Naive thymus-derived CD8-positive, alpha-beta T cell (primary cell): ENCODE results near the gene DCBLD1. TPM values are rescaled to one million over a fixed set of nuclear protein-coding genes. Genes with fewer than 3 reads are reported as not detected.
A peak's percentile ranks its signal among the peaks of the same experiment; 100 is the strongest.

Source experiments
- ATAC-seq, 2 donors: fragments of 150-1000 bp; cut with Tn5 transposase in 1 of 2; sonication (Bioruptor Pico), chemical (Tn5 transposase) in 1 of 2; 1 replicate in 1 of 2; 2 replicates in 1 of 2; pipeline ENCODE4 v1.10.0; 2021; ENCODE audit warnings: mild to moderate bottlenecking in 2 of 2, moderate library complexity in 2 of 2
- POLR2A ChIA-PET: fragments of 350-600 bp; sonication (Branson Sonifier 250); formaldehyde crosslinking; loops from one replicate; lab custom pipeline; 2021; ENCODE audit warnings: antibody characterized with exemption; lab: Charles Lee
- DNase-seq, 10 donors: peaks; one replicate each; pipeline versions ENCODE4 v3.0.0 to v3.0.0-alpha.2; 2020 to 2022
- H3K27ac Mint-ChIP-seq, 10 donors: one replicate each; pipeline ENCODE4 v1.8.0; 2020 to 2022; ENCODE audit warnings: mild to moderate bottlenecking in 10 of 10, mixed read lengths in 10 of 10, moderate library complexity in 4 of 10, inconsistent platforms in 1 of 10
- H3K27me3 Mint-ChIP-seq, 5 donors: one replicate each; pipeline ENCODE4 v1.8.0; 2021 to 2022; ENCODE audit warnings: mixed read lengths in 5 of 5
- H3K36me3 Mint-ChIP-seq, 3 donors: one replicate each; pipeline ENCODE4 v1.8.0; 2020 to 2022; ENCODE audit warnings: mixed read lengths in 3 of 3, mild to moderate bottlenecking in 2 of 3, inconsistent platforms in 1 of 3
- H3K4me1 Mint-ChIP-seq, 4 donors: one replicate each; pipeline ENCODE4 v1.8.0; 2021 to 2022; ENCODE audit warnings: mixed read lengths in 4 of 4
- H3K4me3 Mint-ChIP-seq, 10 donors: one replicate each; pipeline ENCODE4 v1.8.0; 2020 to 2022; ENCODE audit warnings: mild to moderate bottlenecking in 10 of 10, mixed read lengths in 10 of 10, moderate library complexity in 6 of 10, inconsistent platforms in 1 of 10
- H3K9me3 Mint-ChIP-seq, 9 donors: one replicate each; pipeline ENCODE4 v1.8.0; 2020 to 2022; ENCODE audit warnings: mixed read lengths in 9 of 9, mild to moderate bottlenecking in 3 of 9, inconsistent platforms in 1 of 9, moderate library complexity in 1 of 9
- polyA plus RNA-seq, 3 donors: library from polyadenylated mRNA; unstranded; fragments of 300-500 nt; fragmentation: Illumina TruSeq; gene quantifications; one replicate each; pipeline ENCODE4 v1.2.3, GENCODE V29; 2021
- total RNA-seq, 8 experiments: library from RNA in 2 of 8; stranded (reverse) in 2 of 8; gene quantifications; one replicate each; pipeline ENCODE4 v1.2.3 and lab custom pipeline; 2021 to 2026

DCBLD1 gene
- total and polyA plus RNA-seq, 5 experiments from 2014 or later = 2.9 to 8.3 (median 3.6) TPM

GRCh38 chr6:117478853-117479231 lies 3.6 kb upstream of the DCBLD1 start:
- ATAC-seq = no peak
- Mint-ChIP-seq H3K4me3 (no peak overlapping the region), H3K27ac (no peak overlapping the region), H3K36me3 (no peaks in the 10 kb centered on the region), H3K27me3 (peaks cover 15 to 25% (median 22%) of the 10 kb centered on the region in 5 donors), H3K9me3 (no peaks in the 10 kb centered on the region), H3K4me1 (peaks cover 9 to 19% (median 16%) of the 10 kb centered on the region in 4 donors)
- DNase-seq = no peak
- POLR2A ChIA-PET = no interaction called here

DNA sequence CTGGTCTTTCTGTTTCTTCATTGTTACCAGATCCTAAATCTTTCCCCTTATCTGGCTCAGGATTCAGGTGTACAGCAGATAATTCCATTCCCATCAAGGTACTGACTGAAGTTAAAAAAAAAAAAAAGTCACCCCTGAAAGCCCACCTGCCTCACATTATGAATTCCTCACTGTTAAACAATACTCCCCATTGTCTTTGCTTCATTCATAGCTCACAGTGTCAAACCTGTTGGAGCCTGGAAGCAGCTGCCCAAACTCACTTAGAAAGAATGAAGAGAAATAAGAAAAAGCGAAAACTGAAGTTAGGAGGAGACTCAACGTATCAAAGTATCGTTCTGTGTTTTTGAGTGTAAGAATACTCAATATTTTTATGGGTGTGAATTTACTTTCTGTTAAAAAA lies 1.8 kb upstream of the DCBLD1 start:
- POLR2A ChIA-PET = interaction anchor here (1.2 to 5.7 kb wide), 2 partner anchors 13 to 69 kb away, joined by 3 to 45 read pairs; no protein-coding TSS in a partner anchor
- no peak for DNase-seq
- Mint-ChIP-seq H3K36me3 (no peaks in the 10 kb centered on the region), H3K9me3 (no peaks in the 10 kb centered on the region), H3K4me3 (peak overlapping the region in 1 of 10 donors; percentile 29), H3K27ac (no peak overlapping the region), H3K27me3 (peaks cover 12 to 27% (median 19%) of the 10 kb centered on the region in 5 donors), H3K4me1 (peaks cover 9 to 20% (median 17%) of the 10 kb centered on the region in 4 donors)
- ATAC-seq = no peak

- Mint-ChIP-seq H3K27me3 (peaks cover 14 to 27% (median 21%) of the 10 kb centered on the region in 5 donors), H3K9me3 (no peaks in the 10 kb centered on the region), H3K36me3 (peaks cover 0 to 1% (median 0%) of the 10 kb centered on the region in 3 donors), H3K4me1 (peaks cover 9 to 20% (median 17%) of the 10 kb centered on the region in 4 donors), H3K27ac (peak overlapping the region in 5 of 10 donors; percentile 1 to 67 (median 2)), H3K4me3 (peak overlapping the region; percentile 64 to 90 (median 80))
- ATAC-seq (peak; percentile 44 to 54), DNase-seq (peak in 6 of 10 donors; percentile 4 to 25 (median 15))
- POLR2A ChIA-PET = interaction anchor here (1.2 to 5.7 kb wide), 3 partner anchors 13 to 121 kb away, joined by 3 to 45 read pairs (median 5); partner anchors contain the start of gene GOPC
These were observed 1.1 kb upstream of the DCBLD1 start for GRCh38 chr6:117481278-117481925.

DNA sequence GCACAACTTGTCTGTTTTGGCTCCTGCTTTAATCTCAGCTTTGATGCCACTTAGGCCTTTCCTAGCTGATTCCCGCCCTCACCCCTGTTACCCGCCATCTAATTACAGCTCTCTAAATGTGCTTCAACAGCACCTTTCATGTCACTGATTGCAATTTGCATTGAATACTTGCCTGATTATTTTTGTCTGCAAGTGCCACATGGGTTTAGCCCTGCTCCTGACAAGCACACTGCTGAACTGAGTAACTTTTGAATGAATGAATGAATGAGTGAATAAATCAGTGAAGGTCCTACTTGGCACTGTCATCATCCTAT lies 591 bp upstream of the DCBLD1 start:
- H3K27me3 Mint-ChIP-seq = peaks cover 14 to 31% (median 24%) of the 10 kb centered on the region in 5 donors
- H3K36me3 Mint-ChIP-seq = peaks cover 0 to 3% (median 0%) of the 10 kb centered on the region in 3 donors
- POLR2A ChIA-PET = interaction anchor here (1.2 to 5.7 kb wide), 3 partner anchors 12 to 120 kb away, joined by 3 to 45 read pairs (median 5); partner anchors contain the start of gene GOPC
- no peaks in the 10 kb centered on the region for H3K9me3 Mint-ChIP-seq
- no peak for DNase-seq
- ATAC-seq = peak; percentile 2 to 26
- peak overlapping the region in 6 of 10 donors; percentile 1 to 67 (median 12) for H3K27ac Mint-ChIP-seq
- peak overlapping the region; percentile 64 to 90 (median 80) for H3K4me3 Mint-ChIP-seq
- peaks cover 9 to 20% (median 17%) of the 10 kb centered on the region in 4 donors for H3K4me1 Mint-ChIP-seq

DNA sequence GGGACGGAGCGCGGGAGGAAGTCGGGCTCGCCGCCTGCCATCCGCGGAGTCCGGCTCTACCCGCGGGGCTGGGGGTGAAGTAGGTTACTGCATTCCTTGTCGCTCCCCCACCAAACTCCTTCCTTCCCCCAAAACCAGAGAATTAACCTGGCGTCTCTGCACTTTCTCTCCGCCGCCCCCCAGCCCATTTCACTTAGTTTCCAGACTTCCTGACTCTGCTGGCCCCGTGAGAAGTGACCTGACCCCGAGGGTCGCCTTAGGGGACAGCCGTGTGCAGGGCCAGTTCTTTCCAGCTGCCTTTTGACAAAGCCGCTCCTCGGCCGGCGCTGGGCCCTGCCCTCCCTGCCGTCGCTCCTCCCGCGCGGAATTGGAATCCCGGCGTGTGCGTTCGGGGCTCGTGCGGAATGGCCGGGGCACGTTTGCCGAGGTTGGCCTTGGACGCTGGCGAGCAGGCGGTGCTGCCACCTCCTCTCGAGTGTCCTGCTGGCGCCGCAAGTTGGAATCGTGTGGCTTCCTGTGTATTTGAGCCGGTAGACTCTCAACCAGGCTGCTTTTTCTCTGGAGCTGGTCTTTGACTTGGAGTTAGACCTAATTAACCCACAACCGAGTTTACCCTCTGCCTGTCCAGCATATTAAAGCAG lies 650 bp downstream of the DCBLD1 start:
- Mint-ChIP-seq H3K4me1 (peaks cover 9 to 20% (median 17%) of the 10 kb centered on the region in 4 donors), H3K27me3 (peaks cover 8 to 40% (median 25%) of the 10 kb centered on the region in 5 donors)

GRCh38 chr6:117483645-117484016 lies 1.2 kb downstream of the DCBLD1 start:
- Mint-ChIP-seq H3K27ac (peak overlapping the region in 6 of 10 donors; percentile 9 to 84 (median 62)), H3K27me3 (peaks cover 6 to 40% (median 25%) of the 10 kb centered on the region in 5 donors), H3K9me3 (no peaks in the 10 kb centered on the region), H3K36me3 (peaks cover 0 to 3% (median 0%) of the 10 kb centered on the region in 3 donors), H3K4me3 (peak overlapping the region; percentile 78 to 94 (median 90)), H3K4me1 (peaks cover 9 to 20% (median 17%) of the 10 kb centered on the region in 4 donors)
- DNase-seq (peak in 3 of 10 donors; percentile 16 to 22 (median 17)), ATAC-seq (peak; percentile 10 to 30)
- POLR2A ChIA-PET = interaction anchor here (1.2 to 5.7 kb wide), 2 partner anchors 66 to 1226 kb away, joined by 5 to 45 read pairs; no protein-coding TSS in a partner anchor

More for the DNA sequence above, 650 bp downstream of the DCBLD1 start:
- ATAC-seq (peak in 1 of 2 donors; percentile 17), DNase-seq (peak in 5 of 10 donors; percentile 7 to 17 (median 12))
- POLR2A ChIA-PET = interaction anchor here (1.2 to 5.7 kb wide), 3 partner anchors 67 to 1226 kb away, joined by 5 to 45 read pairs (median 5); partner anchors contain the start of gene GOPC
- Mint-ChIP-seq H3K27ac (peak overlapping the region in 4 of 10 donors; percentile 18 to 71 (median 53)), H3K9me3 (no peaks in the 10 kb centered on the region), H3K4me3 (peak overlapping the region; percentile 78 to 94 (median 90)), H3K36me3 (peaks cover 0 to 3% (median 0%) of the 10 kb centered on the region in 3 donors)

GRCh38 chr6:117484052-117484646 lies 1.7 kb downstream of the DCBLD1 start:
- DNase-seq = no peak
- peak overlapping the region in 1 of 10 donors; percentile 52 for H3K27ac Mint-ChIP-seq
- H3K4me1 Mint-ChIP-seq = peaks cover 9 to 20% (median 17%) of the 10 kb centered on the region in 4 donors
- no peaks in the 10 kb centered on the region for H3K9me3 Mint-ChIP-seq
- no peak for ATAC-seq
- H3K4me3 Mint-ChIP-seq = peak overlapping the region in 9 of 10 donors; percentile 86 to 94 (median 91)
- peaks cover 3 to 38% (median 22%) of the 10 kb centered on the region in 5 donors for H3K27me3 Mint-ChIP-seq
- peaks cover 0 to 3% (median 0%) of the 10 kb centered on the region in 3 donors for H3K36me3 Mint-ChIP-seq
- POLR2A ChIA-PET = interaction anchor here (1.2 to 5.7 kb wide), 2 partner anchors 66 to 1225 kb away, joined by 5 to 45 read pairs; no protein-coding TSS in a partner anchor

DNA sequence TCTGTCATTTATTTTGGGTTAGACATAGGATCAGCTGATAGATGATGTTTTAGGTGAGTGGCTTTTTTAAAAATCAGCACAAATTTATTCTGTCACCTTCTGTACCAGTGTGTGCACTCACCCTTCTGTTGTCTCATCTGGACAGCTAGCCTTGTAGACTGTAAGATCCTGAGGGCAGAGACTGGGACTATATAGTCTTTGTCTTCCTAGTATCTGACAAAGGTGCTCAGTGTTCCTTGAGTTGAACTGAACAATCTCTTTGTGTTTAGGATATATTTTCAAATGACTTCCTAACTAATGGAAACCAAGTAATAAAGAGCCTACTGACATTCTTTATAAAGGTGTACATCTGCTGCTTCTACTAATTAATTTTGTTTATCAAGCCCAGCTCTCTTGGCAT lies 3.0 kb downstream of the DCBLD1 start:
- Mint-ChIP-seq H3K27ac (no peak overlapping the region), H3K4me3 (no peak overlapping the region), H3K4me1 (peaks cover 9 to 20% (median 17%) of the 10 kb centered on the region in 4 donors), H3K9me3 (no peaks in the 10 kb centered on the region), H3K36me3 (peaks cover 0 to 3% (median 0%) of the 10 kb centered on the region in 3 donors), H3K27me3 (peaks cover 0 to 34% (median 18%) of the 10 kb centered on the region in 5 donors)
- no peak for ATAC-seq
- no peak for DNase-seq
- POLR2A ChIA-PET = no interaction called here

DNA sequence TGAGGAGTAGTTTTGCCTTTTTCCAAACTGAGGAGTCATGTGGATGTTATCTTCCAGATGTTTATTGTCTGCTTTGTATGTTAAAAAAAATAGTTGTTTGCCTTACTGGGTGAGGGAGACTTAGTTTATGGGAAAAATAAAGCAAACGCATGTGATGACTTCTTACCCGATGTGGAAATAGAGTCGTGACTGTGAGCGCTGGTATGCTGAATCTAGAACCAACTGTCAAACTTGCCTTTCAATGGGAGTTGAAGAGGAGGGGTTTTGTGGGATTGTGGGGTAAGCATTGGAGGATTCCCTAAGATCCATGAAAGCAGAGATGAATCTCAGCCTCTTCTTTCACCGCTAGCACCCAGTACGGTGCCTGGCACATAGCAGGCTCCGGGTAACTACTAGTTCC lies 5.3 kb downstream of the DCBLD1 start:
- H3K36me3 Mint-ChIP-seq = peaks cover 0 to 3% (median 0%) of the 10 kb centered on the region in 3 donors
- H3K9me3 Mint-ChIP-seq = no peaks in the 10 kb centered on the region
- no peak for ATAC-seq
- POLR2A ChIA-PET = no interaction called here
- H3K27me3 Mint-ChIP-seq = peaks cover 0 to 23% (median 15%) of the 10 kb centered on the region in 5 donors
- no peak for DNase-seq
- H3K27ac Mint-ChIP-seq = no peak overlapping the region
- H3K4me1 Mint-ChIP-seq = peaks cover 1 to 7% (median 5%) of the 10 kb centered on the region in 4 donors
- no peak overlapping the region for H3K4me3 Mint-ChIP-seq

GRCh38 chr6:117489003-117489402 lies 6.5 kb downstream of the DCBLD1 start:
- Mint-ChIP-seq H3K4me3 (no peak overlapping the region), H3K27me3 (peaks cover 0 to 20% (median 11%) of the 10 kb centered on the region in 5 donors), H3K27ac (no peak overlapping the region), H3K36me3 (peaks cover 0 to 3% (median 0%) of the 10 kb centered on the region in 3 donors), H3K4me1 (peaks cover 0 to 4% (median under 1%) of the 10 kb centered on the region in 4 donors), H3K9me3 (no peaks in the 10 kb centered on the region)
- POLR2A ChIA-PET = no interaction called here
- ATAC-seq (no peak), DNase-seq (no peak)

DNA sequence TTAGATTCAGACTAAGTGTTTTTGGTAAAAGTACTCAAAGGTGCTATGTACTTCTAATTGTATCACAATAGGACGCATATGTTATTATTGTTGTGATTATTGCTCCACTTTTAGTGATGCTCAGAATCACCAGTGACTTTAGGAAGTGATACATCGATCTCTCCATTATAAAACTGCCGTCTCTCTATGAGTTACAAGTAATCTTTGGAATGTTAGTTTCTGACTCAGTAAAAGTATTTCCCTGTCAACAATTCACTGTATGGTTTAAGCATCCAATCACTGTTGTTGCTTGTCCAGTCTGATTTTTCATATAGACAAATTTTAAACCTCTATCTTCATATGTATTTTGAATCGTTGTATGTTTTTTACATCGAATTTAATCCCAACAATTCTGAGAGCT lies 9.4 kb downstream of the DCBLD1 start:
- Mint-ChIP-seq H3K27me3 (peaks cover 0 to 11% (median 4%) of the 10 kb centered on the region in 5 donors), H3K9me3 (no peaks in the 10 kb centered on the region), H3K4me3 (no peak overlapping the region), H3K36me3 (no peaks in the 10 kb centered on the region), H3K27ac (no peak overlapping the region), H3K4me1 (peaks cover 0 to 8% (median 2%) of the 10 kb centered on the region in 4 donors)
- ATAC-seq (no peak), DNase-seq (no peak)
- POLR2A ChIA-PET = no interaction called here

- DNase-seq (no peak), ATAC-seq (no peak)
- peaks cover 0 to 15% (median 2%) of the 10 kb centered on the region in 4 donors for H3K4me1 Mint-ChIP-seq
- H3K4me3 Mint-ChIP-seq = no peak overlapping the region
- no peak overlapping the region for H3K27ac Mint-ChIP-seq
- H3K27me3 Mint-ChIP-seq = peaks cover 0 to 4% (median 0%) of the 10 kb centered on the region in 5 donors
- POLR2A ChIA-PET = interaction anchor here (0.7 kb wide), 1 partner anchor 12 kb away, joined by 3 read pairs; no protein-coding TSS in a partner anchor
- no peaks in the 10 kb centered on the region for H3K36me3 Mint-ChIP-seq
- H3K9me3 Mint-ChIP-seq = no peaks in the 10 kb centered on the region
These were observed 11.0 kb downstream of the DCBLD1 start for GRCh38 chr6:117493470-117493869.
